Hepatocyte (in vitro differentiated cells): ENCODE measurements around the gene LSR. TPM values are rescaled to one million over a fixed set of nuclear protein-coding genes. Genes with fewer than 3 reads are reported as not detected.

Source experiments
- DNase-seq: peaks from one replicate; pipeline ENCODE4 v3.0.0-alpha.2; 2016; ENCODE audit warnings: low spot score
- H2AFZ ChIP-seq: fragments of 200-600 bp; sonication (generic); 2 replicates; pipeline ENCODE4 v1.6.0; 2016; ENCODE audit warnings: antibody characterized with exemption, mild to moderate bottlenecking
- H3K27ac ChIP-seq: fragments of 200-600 bp; sonication (generic); 2 replicates; pipeline ENCODE4 v1.5.1; 2016; ENCODE audit warnings: mild to moderate bottlenecking
- H3K27me3 ChIP-seq: fragments of 200-600 bp; sonication (generic); 2 replicates; pipeline ENCODE4 v1.6.1; 2016
- H3K36me3 ChIP-seq: fragments of 200-600 bp; sonication (generic); replicated peaks from 2 replicates; pipeline ENCODE4 v1.5.1; 2016; ENCODE audit warnings: low read depth; ENCODE audit not compliant: insufficient read depth
- H3K4me1 ChIP-seq: fragments of 200-600 bp; sonication (generic); 2 replicates; pipeline ENCODE4 v1.5.1; 2016; ENCODE audit warnings: mild to moderate bottlenecking, moderate library complexity; ENCODE audit not compliant: insufficient read depth
- H3K4me2 ChIP-seq: fragments of 200-600 bp; sonication (generic); 2 replicates; pipeline ENCODE4 v1.6.0; 2016
- H3K4me3 ChIP-seq: fragments of 200-600 bp; sonication (generic); 2 replicates; pipeline ENCODE4 v1.5.1; 2016; ENCODE audit warnings: mild to moderate bottlenecking
- H3K79me2 ChIP-seq: fragments of 200-600 bp; sonication (generic); 2 replicates; pipeline ENCODE4 v1.6.0; 2017; ENCODE audit warnings: mild to moderate bottlenecking
- H3K9me2 ChIP-seq: fragments of 200-600 bp; sonication (generic); replicated peaks from 2 replicates; pipeline ENCODE4 v1.6.0; 2017; ENCODE audit warnings: mild to moderate bottlenecking; ENCODE audit not compliant: insufficient read depth
- H3K9me3 ChIP-seq: fragments of 200-600 bp; sonication (generic); 2 replicates; pipeline ENCODE4 v1.5.1; 2016; ENCODE audit warnings: low read depth, mild to moderate bottlenecking
- H4K20me1 ChIP-seq: fragments of 200-600 bp; sonication (generic); 2 replicates; pipeline ENCODE4 v1.6.0; 2016; ENCODE audit warnings: mild to moderate bottlenecking; ENCODE audit not compliant: insufficient read depth, poor library complexity, severe bottlenecking
- CTCF ChIP-seq: fragments of 200-600 bp; sonication (generic); IDR thresholded peaks from 2 replicates; pipeline ENCODE4 v1.5.1; 2016; ENCODE audit warnings: antibody characterized with exemption, mild to moderate bottlenecking; ENCODE audit not compliant: poor library complexity
- EZH2 ChIP-seq: fragments of 200-600 bp; sonication (generic); IDR thresholded peaks from 2 replicates; pipeline ENCODE4 v1.6.1; 2016; ENCODE audit warnings: antibody characterized with exemption, mild to moderate bottlenecking, borderline replicate concordance
- EZH2phosphoT487 ChIP-seq: fragments of 200-600 bp; sonication (generic); IDR thresholded peaks from one replicate; pipeline ENCODE4 v1.6.1; 2018; ENCODE audit warnings: antibody characterized with exemption, mild to moderate bottlenecking, low read depth, moderate library complexity; ENCODE audit not compliant: unreplicated experiment, severe bottlenecking
- WGBS: methylation state at CpG from one replicate; pipeline ENCODE4 v1.1.6; 2016; ENCODE audit warnings: low lambda C conversion rate; ENCODE audit errors: missing lambda C conversion rate; 5-methylcytosine and 5-hydroxymethylcytosine counted together
- polyA plus RNA-seq: library from polyadenylated mRNA; unstranded; fragments of >200 nt; fragmentation: Nextera tagmentation; extraction: Ambion mirVana; gene quantifications from 2 replicates; pipeline ENCODE4 v1.2.1, GENCODE V29; 2016
- total RNA-seq: library from RNA; depleted of rRNA; stranded (reverse); fragments of >200 nt; gene quantifications from 2 replicates; pipeline ENCODE4 v1.2.3, GENCODE V29; 2014

LSR gene
- total and polyA plus RNA-seq, 2 experiments from 2014 or later: 89.9 to 296 TPM

- WGBS: over 99% methylated on average over 5 of the region's 5 CpGs
- peaks cover 10% of the 10 kb centered on the region for H4K20me1 ChIP-seq
- H3K9me2 ChIP-seq: no peaks in the 10 kb centered on the region
- no peak for DNase-seq
- TF ChIP-seq EZH2 (no peak), EZH2phosphoT487 (no peak), CTCF (no peak)
- no peaks in the 10 kb centered on the region for H3K9me3 ChIP-seq
- no peak overlapping the region for H3K27ac ChIP-seq
- no peak overlapping the region for H3K4me2 ChIP-seq
- H3K36me3 ChIP-seq: no peaks in the 10 kb centered on the region
- peaks cover 5% of the 10 kb centered on the region for H3K4me1 ChIP-seq
- H3K4me3 ChIP-seq: no peak overlapping the region
- H2AFZ ChIP-seq: no peak overlapping the region
- H3K27me3 ChIP-seq: no peaks in the 10 kb centered on the region
- peaks cover 21% of the 10 kb centered on the region for H3K79me2 ChIP-seq
Measured at GRCh38 chr19:35274323-35274722, 25.5 kb downstream of the LSR start.

GRCh38 chr19:35276706-35277281 lies 28.0 kb downstream of the LSR start:
- over 99% methylated on average over 28 of the region's 28 CpGs for WGBS
- Histone ChIP-seq H3K27me3 (no peaks in the 10 kb centered on the region), H2AFZ (no peak overlapping the region), H3K27ac (no peak overlapping the region), H3K9me2 (no peaks in the 10 kb centered on the region), H4K20me1 (no peaks in the 10 kb centered on the region), H3K79me2 (no peaks in the 10 kb centered on the region), H3K4me1 (no peaks in the 10 kb centered on the region), H3K4me3 (no peak overlapping the region), H3K36me3 (no peaks in the 10 kb centered on the region), H3K9me3 (no peaks in the 10 kb centered on the region), H3K4me2 (no peak overlapping the region)
- no peak for DNase-seq
- TF ChIP-seq EZH2: no peak
- TF ChIP-seq EZH2phosphoT487: no peak
- no peak for TF ChIP-seq CTCF

GRCh38 chr19:35278578-35279284 lies 29.9 kb downstream of the LSR start:
- Histone ChIP-seq H3K27me3 (no peaks in the 10 kb centered on the region), H4K20me1 (no peaks in the 10 kb centered on the region), H3K79me2 (no peaks in the 10 kb centered on the region), H3K9me3 (no peaks in the 10 kb centered on the region), H3K4me1 (no peaks in the 10 kb centered on the region), H3K36me3 (no peaks in the 10 kb centered on the region), H2AFZ (no peak overlapping the region), H3K4me2 (no peak overlapping the region), H3K4me3 (no peak overlapping the region), H3K27ac (no peak overlapping the region), H3K9me2 (no peaks in the 10 kb centered on the region)
- WGBS: 95% methylated on average over 44 of the region's 45 CpGs
- TF ChIP-seq CTCF (no peak), EZH2phosphoT487 (no peak), EZH2 (no peak)
- no peak for DNase-seq
